GM10266 (cell line): ENCODE data around the gene CCDC197.

Experiments used
- DNase-seq: peaks from one replicate; pipeline ENCODE4 v3.0.0; 2012; ENCODE audit errors: extremely low spot score
- TF ChIP-seq, protein P1 (sequence below): IDR thresholded peaks from 2 replicates; pipeline ENCODE4 v1.5.1; 2012; ENCODE audit warnings: mild to moderate bottlenecking, low read depth; ENCODE audit not compliant: control insufficient read depth, insufficient read depth; ENCODE audit errors: missing control alignments

Gene CCDC197

DNA sequence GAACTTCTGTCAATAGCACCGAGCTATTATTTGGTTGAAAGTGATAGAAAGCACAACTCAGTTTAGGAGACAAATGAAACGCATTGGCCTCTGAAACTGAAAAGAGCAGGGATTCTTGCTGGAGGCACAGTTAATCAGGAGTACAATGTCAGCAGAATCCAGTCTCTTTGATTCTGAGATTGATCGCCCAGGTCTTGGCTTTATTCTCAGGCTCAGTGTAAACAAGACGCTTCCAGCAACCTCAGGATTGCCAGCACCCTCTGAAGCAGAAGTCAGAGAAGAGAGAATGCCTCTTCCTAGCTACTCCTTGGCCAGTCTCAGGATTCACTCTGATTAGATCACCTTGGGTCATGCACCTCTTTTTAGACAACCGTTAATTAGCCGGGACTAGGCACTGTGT, 17.3 kb downstream of the CCDC197 start:
- no peak for DNase-seq

DNA sequence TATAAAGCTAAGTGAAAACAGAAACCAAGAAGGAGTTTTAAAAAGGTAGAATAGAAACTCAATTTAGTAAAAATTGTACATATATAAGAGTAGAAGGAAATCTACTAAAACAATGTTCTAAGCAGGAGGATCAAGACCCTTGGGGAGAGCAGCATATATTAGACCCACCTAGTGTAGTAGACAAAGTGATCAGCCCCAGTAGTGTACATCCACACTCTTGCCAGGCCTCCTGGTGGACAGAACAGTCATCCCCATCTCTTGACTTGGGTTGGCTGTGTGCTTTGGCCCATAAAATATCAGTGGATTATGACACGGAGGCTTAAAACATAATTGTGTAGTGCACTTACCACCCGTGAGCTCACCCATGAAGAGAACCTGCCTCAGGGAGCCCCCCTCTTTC, 18.1 kb downstream of the CCDC197 start:
- TF ChIP-seq, protein P1, sequence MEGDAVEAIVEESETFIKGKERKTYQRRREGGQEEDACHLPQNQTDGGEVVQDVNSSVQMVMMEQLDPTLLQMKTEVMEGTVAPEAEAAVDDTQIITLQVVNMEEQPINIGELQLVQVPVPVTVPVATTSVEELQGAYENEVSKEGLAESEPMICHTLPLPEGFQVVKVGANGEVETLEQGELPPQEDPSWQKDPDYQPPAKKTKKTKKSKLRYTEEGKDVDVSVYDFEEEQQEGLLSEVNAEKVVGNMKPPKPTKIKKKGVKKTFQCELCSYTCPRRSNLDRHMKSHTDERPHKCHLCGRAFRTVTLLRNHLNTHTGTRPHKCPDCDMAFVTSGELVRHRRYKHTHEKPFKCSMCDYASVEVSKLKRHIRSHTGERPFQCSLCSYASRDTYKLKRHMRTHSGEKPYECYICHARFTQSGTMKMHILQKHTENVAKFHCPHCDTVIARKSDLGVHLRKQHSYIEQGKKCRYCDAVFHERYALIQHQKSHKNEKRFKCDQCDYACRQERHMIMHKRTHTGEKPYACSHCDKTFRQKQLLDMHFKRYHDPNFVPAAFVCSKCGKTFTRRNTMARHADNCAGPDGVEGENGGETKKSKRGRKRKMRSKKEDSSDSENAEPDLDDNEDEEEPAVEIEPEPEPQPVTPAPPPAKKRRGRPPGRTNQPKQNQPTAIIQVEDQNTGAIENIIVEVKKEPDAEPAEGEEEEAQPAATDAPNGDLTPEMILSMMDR, result no peak
- no peak for DNase-seq

More for the DNA sequence above, 17.3 kb downstream of the CCDC197 start:
- TF ChIP-seq, protein P1, result no peak

GRCh38 chr14:94016446-94016976, 19.4 kb downstream of the CCDC197 start:
- DNase-seq, result no peak
- TF ChIP-seq, protein P1, result no peak

DNA sequence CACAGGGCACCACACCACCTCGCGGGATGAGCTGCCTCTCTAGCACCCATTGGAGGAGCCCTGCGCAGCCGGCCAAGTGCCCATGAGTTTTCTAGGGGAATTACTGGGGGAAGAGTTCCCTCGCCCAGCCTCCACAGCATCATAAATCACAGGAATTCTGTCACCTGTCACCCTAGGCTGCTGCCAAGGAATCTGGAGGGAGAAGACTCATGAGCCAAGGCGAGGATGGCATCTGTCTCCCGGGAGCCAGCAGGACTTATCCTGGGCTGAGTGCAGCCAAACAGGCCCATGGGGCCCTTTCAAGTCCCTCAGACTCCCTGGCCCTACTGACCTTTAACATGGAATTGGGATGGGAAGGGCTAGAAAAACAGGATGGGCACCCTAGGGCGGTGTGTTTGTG, 21.2 kb downstream of the CCDC197 start:
- DNase-seq, result no peak
- TF ChIP-seq, protein P1, result no peak

DNA sequence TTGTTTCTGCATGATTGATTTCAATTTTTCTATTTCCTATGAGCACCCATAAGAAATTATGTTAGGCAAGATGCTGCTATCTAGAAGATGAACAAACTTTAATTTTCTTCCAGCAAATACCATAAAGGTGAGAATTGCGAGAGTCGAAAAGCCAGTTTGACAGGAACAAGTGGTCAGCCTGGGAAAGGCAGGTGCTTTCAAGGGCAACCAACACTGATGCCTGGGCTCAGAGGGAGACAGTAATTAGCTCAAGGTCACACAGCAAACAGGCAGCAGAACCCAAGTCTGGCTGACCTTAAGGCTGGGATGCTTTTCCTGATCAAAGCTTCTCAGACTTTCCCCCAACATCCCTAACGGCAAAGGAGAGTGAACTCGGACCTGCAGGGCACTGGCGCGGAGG, 22.2 kb downstream of the CCDC197 start:
- TF ChIP-seq, protein P1, result no peak
- no peak for DNase-seq

GRCh38 chr14:94020267-94020666, 23.2 kb downstream of the CCDC197 start:
- no peak for DNase-seq
- TF ChIP-seq, protein P1, result no peak

- no peak for DNase-seq
- TF ChIP-seq, protein P1, result no peak
These were observed 23.9 kb downstream of the CCDC197 start for GRCh38 chr14:94021001-94021400.
